Body of pancreas (tissue), 4 donors: ENCODE results near the gene ADAMTS2. TPM values are rescaled to one million over a fixed set of nuclear protein-coding genes. Genes with fewer than 3 reads are reported as not detected.
"Not testable (repeated sequence)": the region's sequence is repeated elsewhere in the genome, so short reads cannot be mapped to it uniquely, and the experiment has no call there.

Experiments used
- ATAC-seq: fragments of 150-250 bp; one replicate; pipeline ENCODE4 v1.9.1; 2016
- DNase-seq, 4 donors: peaks; one replicate each; pipeline ENCODE4 v3.0.0-alpha.2; 2019
- H3K27ac ChIP-seq, 4 donors: fragments of 200-600 bp; sonication (generic); 1 replicate in 3 of 4; 2 replicates in 1 of 4; pipeline versions ENCODE4 v1.5.1 to v1.6.1; 2016 to 2019; ENCODE audit warnings: mild to moderate bottlenecking in 1 of 4, mixed read lengths in 1 of 4, moderate library complexity in 1 of 4
- H3K27me3 ChIP-seq, 2 donors: fragments of 200-600 bp; sonication (generic); one replicate each; pipeline ENCODE4 v1.6.0; 2016; ENCODE audit warnings: mild to moderate bottlenecking in 1 of 2
- H3K36me3 ChIP-seq, 2 donors: fragments of 200-600 bp; sonication (generic); replicated peaks in 1 of 2; 2 replicates each; pipeline ENCODE4 v1.5.1; 2016; ENCODE audit warnings: low read depth in 2 of 2; ENCODE audit not compliant: insufficient read depth in 1 of 2
- H3K4me1 ChIP-seq: fragments of 200-600 bp; sonication (generic); one replicate; pipeline ENCODE4 v1.6.0; 2016
- H3K4me3 ChIP-seq, 2 donors: fragments of 200-600 bp; sonication (generic); 1 replicate in 1 of 2; 2 replicates in 1 of 2; pipeline ENCODE4 v1.5.1; 2016 to 2019
- H3K9me3 ChIP-seq, 3 donors: fragments of 200-600 bp; sonication (generic); 1 replicate in 2 of 3; 2 replicates in 1 of 3; pipeline ENCODE4 v1.5.1; 2016
- POLR2A ChIP-seq, 3 donors: fragments of 450-650 bp; IDR thresholded peaks; one replicate each; pipeline ENCODE4 v1.6.1; 2016; ENCODE audit warnings: antibody characterized with exemption in 3 of 3, mild to moderate bottlenecking in 2 of 3
- WGBS, 2 donors: methylation state at CpG; one replicate each; pipeline ENCODE4 v1.1.5; 2017; 5-methylcytosine and 5-hydroxymethylcytosine counted together
- intact Hi-C: fragments of 100-400 bp; cut with DNase I; formaldehyde crosslinking; loops from one replicate; pipeline ENCODE4 v1.15.1; 2023
- total RNA-seq, 2 donors: library from RNA; depleted of rRNA; stranded (reverse); fragments of >200 nt; gene quantifications; one replicate each; pipeline ENCODE4 v1.1.0, GENCODE V29; 2016
- TF ChIP-seq, protein P1 (sequence below), 7 experiments: fragments of 450-650 bp in 4 of 7; fragments of 200-600 bp in 3 of 7; sonication (generic) in 3 of 7; IDR thresholded peaks; one replicate each; pipeline ENCODE4 v1.5.1; 2016 to 2019; ENCODE audit warnings: antibody characterized with exemption in 7 of 7

Gene ADAMTS2
- total RNA-seq, 2 donors from 2014 or later, result 9.1 to 19.1 TPM

DNA sequence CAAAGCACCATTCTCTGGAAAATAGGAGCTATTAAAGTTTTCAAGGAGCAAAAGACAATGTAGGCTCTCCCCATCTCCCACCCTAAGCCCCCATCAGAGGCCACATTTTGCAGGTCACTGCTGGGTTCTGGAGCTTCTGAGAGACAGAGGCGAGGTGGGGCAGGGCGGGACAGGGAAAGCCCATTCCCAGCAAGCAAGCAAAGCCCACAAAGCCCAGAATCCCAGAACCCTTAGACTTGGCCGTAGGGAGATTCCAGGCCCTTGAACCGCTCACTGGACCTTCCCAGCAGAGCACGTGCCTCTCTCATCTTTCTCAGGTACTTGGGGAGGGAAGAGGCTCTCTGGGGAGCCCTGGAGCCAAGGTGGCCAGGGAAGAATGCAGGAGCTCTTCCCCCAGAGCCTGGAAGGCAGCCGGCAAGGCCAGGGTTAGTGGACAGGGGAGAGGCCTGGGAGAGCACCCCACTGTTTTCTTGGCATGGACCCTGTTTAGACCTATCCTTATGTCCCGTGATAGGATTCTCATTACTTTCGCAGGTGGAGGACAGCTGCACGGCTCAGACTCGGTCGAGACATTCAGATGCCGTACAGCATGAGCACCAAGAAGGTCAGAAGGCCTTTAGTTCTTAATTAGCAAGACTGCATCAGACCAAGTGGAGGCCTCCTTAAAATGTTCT, 232.7 kb downstream of the ADAMTS2 start:
- 74 to 77% methylated on average over 9 to 12 of the region's 12 CpGs for WGBS, 2 donors
- Histone ChIP-seq H3K36me3 (no peaks in the 10 kb centered on the region), H3K4me3 (no peak overlapping the region), H3K27me3 (no peaks in the 10 kb centered on the region), H3K9me3 (peaks cover 0 to 49% (median 2%) of the 10 kb centered on the region in 3 donors), H3K27ac (no peak overlapping the region), H3K4me1 (no peaks in the 10 kb centered on the region)
- intact Hi-C loops, result no loop called here
- ATAC-seq, result no peak
- no peak for DNase-seq
- TF ChIP-seq POLR2A (IDR thresholded peaks at IDR 0.05), result no peak
- TF ChIP-seq, protein P1, sequence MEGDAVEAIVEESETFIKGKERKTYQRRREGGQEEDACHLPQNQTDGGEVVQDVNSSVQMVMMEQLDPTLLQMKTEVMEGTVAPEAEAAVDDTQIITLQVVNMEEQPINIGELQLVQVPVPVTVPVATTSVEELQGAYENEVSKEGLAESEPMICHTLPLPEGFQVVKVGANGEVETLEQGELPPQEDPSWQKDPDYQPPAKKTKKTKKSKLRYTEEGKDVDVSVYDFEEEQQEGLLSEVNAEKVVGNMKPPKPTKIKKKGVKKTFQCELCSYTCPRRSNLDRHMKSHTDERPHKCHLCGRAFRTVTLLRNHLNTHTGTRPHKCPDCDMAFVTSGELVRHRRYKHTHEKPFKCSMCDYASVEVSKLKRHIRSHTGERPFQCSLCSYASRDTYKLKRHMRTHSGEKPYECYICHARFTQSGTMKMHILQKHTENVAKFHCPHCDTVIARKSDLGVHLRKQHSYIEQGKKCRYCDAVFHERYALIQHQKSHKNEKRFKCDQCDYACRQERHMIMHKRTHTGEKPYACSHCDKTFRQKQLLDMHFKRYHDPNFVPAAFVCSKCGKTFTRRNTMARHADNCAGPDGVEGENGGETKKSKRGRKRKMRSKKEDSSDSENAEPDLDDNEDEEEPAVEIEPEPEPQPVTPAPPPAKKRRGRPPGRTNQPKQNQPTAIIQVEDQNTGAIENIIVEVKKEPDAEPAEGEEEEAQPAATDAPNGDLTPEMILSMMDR (IDR thresholded peaks at IDR 0.05), result no peak

DNA sequence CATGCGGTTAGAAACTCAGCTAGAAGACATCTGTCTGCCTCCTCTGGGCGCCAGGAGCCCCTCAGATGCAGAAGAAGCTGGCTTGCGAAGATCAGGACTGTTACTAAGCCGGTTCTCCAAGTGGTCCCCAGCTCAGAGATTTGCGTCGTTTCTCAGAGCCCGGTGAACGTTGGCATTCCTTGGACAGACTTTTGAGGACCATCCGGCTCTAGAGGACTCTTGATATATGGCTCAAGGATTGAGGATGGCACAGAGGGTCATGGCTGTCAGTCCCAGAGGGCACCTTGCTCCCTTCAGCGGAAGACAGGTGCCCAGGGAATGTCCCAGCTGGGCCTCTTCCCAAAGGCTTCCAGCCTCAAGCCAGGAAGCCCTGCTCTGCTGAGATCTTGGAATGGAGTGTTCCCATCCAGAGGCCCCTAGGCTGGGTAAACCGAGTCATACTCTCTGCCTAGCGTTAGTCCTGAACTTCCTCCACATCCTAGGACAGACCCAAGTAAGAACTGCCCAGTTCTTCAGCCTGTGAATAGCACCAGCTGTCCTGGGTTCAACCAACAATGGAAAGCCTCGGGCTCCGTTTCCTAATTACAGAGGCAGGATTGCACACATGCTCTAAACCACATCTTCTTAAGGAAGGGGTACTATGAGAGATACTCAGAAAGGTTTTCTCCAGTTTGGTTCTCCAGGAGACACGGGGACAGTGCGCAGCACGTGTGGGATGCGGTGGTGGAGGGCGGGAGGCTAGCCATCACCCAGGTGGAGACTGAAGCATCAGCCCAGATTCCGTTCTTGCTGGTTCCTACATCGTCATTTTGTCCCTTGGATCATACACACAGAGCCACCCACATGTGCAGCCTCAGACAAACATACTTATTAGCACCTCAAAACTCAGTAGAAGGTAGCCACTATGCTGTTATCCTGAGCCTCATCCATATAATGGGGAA, 233.7 kb downstream of the ADAMTS2 start:
- H3K27me3 ChIP-seq, result no peaks in the 10 kb centered on the region
- H3K9me3 ChIP-seq, result peaks cover 0 to 49% (median 2%) of the 10 kb centered on the region in 3 donors
- H3K4me1 ChIP-seq, result no peaks in the 10 kb centered on the region
- 70 to 72% methylated on average over 19 to 21 of the region's 21 CpGs for WGBS, 2 donors
- H3K27ac ChIP-seq, result no peak overlapping the region
- DNase-seq, result no peak
- TF ChIP-seq, protein P1 (IDR thresholded peaks at IDR 0.05), result no peak
- no peak for ATAC-seq
- intact Hi-C loops, result no loop called here
- H3K36me3 ChIP-seq, result no peaks in the 10 kb centered on the region
- no peak overlapping the region for H3K4me3 ChIP-seq

DNA sequence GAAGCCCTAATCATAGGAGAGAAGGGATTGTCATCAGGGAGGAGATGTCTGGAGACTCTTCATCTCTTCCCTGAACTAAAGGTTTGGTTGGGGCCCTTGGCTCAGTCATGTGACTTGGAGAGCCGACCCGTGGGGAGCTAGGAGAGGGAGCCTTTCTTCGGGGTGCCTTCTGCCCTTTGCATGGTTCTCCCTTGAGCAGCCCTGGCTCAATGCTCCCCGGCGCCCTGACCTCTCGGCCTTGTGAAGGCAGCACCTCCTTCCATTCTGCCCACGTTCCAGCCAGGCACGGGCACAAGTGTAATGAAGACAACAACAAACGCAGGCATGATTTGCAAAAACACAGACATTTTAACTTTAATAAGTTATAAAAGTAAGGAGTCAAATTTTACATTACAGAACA, 234.7 kb downstream of the ADAMTS2 start:
- Histone ChIP-seq H3K4me1 (no peaks in the 10 kb centered on the region), H3K4me3 (no peak overlapping the region), H3K9me3 (peaks cover 0 to 46% (median 2%) of the 10 kb centered on the region in 3 donors), H3K36me3 (no peaks in the 10 kb centered on the region), H3K27ac (no peak overlapping the region), H3K27me3 (no peaks in the 10 kb centered on the region)
- DNase-seq (no peak), ATAC-seq (no peak)
- intact Hi-C loops, result no loop called here
- 74 to 81% methylated on average over 6 to 9 of the region's 9 CpGs for WGBS, 2 donors
- TF ChIP-seq, protein P1 (IDR thresholded peaks at IDR 0.05), result no peak
- TF ChIP-seq POLR2A (IDR thresholded peaks at IDR 0.05), result no peak

DNA sequence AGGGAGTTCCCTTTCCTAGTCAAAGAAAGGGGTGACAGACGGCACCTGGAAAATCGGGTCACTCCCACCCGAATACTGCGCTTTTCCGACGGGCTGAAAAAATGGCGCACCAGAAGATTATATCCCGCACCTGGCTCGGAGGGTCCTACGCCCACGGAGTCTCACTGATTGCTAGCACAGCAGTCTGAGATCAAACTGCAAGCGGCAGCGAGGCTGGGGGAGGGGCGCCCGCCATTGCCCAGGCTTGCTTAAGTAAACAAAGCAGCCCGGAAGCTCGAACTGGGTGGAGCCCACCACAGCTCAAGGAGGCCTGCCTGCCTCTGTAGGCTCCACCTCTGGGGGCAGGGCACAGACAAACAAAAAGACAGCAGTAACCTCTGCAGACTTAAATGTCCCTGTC, 244.0 kb downstream of the ADAMTS2 start:
- intact Hi-C loops, H3K4me3 ChIP-seq, H3K4me1 ChIP-seq, H3K27me3 ChIP-seq, H3K27ac ChIP-seq, ATAC-seq, DNase-seq, H3K36me3 ChIP-seq: not testable (repeated sequence)
- peaks cover 0 to 22% (median 2%) of the 10 kb centered on the region in 3 donors for H3K9me3 ChIP-seq
- 91 to 95% methylated on average over 8 to 16 of the region's 17 CpGs for WGBS, 2 donors

DNA sequence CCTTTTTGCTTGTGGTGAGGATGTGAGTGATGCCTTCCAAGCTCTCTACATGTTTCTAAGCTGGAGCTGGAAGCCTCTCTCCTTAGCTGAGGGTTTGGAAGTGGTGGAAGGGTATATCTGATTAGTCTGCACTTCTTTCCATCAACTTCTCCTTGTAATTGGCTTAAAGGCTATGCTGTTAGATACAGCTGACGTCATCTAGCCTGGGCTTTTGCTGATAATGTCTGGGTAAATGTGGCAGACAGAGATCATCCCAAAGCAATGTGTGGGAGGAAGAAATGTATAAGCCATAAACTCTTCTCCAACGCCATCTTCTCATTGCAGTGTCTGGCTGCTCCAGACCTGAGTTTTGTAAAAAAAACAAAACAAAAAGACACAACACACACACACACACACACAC, 255.8 kb downstream of the ADAMTS2 start:
- no peaks in the 10 kb centered on the region for H3K36me3 ChIP-seq
- H3K27me3 ChIP-seq, result no peaks in the 10 kb centered on the region
- H3K4me3 ChIP-seq, result no peak overlapping the region
- H3K27ac ChIP-seq, result no peak overlapping the region
- H3K9me3 ChIP-seq, result peaks cover 0 to 47% (median under 1%) of the 10 kb centered on the region in 3 donors
- ATAC-seq (no peak), DNase-seq (no peak)
- intact Hi-C loops, result no loop called here
- 75 to 79% methylated on average over 2 of the region's 2 CpGs for WGBS, 2 donors
- TF ChIP-seq, protein P1 (IDR thresholded peaks at IDR 0.05), result no peak
- no peak for TF ChIP-seq POLR2A (IDR thresholded peaks at IDR 0.05)
- H3K4me1 ChIP-seq, result no peaks in the 10 kb centered on the region
